Left forelimb (tissue), 1 donor: ENCODE data around the gene ZMAT2.
A peak's percentile ranks its signal among the peaks of the same experiment; 100 is the strongest.
"Not testable (repeated sequence)": the region's sequence is repeated elsewhere in the genome, so short reads cannot be mapped to it uniquely, and the experiment has no call there.

Experiments used
- DNase-seq: peaks from one replicate; pipeline ENCODE4 v3.0.0-alpha.2; 2018; ENCODE audit warnings: low spot score

ZMAT2 gene

DNA sequence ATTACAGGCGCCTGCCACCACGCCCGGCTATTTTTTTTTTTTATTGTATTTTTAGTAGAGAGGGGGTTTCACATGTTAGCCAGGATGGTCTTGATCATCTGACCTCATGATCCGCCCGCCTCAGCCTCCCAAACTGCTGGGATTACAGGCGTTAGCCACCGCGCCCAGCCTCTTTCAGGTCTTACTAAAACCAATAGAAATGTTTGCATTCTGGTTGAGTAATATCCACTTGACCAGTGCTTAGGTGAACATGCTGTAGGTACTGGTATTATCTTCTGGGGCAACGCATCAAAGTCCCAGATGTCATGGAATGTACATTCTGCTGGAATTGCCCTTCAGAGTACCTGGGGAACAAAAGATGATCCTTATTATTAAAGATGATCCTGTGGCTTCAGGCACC is 8.5 kb downstream of the ZMAT2 start:
- not testable (repeated sequence) for DNase-seq

DNA sequence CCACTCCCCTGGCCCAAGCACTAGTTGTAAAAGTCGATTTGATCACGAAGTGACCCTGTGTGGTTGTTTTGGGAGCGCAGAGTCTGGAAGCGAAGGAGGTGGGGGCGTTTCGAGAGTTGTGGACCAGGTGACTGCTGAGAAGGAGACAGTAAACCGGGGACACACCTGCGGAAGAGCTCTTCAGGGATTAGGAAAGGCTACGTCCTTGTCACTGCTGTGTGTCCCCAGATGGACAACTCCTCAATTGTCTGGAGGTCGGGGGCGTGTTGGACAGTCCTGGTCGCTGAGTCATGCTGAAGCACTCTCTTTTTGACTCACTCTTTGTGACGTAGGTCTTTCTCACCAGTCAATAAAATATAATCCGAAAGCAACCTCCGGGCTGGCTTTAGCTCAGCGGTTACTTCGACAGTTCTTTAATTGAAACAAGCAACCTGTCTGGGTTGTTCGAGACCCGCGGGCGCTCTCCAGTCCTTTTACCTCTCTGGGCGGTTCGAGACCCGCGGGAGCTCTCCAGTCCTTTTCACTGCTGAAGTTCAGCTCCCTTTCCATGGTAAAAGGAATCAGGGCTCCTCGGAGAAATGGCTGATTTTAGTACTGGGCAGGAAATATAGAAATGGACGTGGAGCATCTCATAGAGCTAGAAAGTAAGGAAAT is 10.8 kb downstream of the ZMAT2 start:
- DNase-seq, result peak; percentile 80

DNA sequence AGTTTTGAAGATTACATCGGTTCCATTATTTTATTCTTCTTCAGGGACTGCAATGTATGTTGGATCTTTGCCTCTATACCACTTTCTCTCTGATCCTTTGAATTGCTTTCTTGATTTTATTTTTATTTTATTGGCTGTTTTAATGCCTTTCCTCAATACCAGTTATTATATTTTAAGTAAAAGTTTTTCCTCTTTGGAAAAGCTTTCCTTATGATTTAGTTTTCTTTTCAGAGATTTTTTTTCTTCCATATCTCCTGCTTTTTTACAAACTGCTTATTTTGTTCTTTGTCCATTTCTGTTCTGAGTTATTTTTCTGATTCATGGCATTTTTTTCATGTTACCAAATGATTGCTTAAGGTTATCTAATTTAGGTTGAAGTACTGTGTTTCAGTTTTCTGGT is 11.5 kb downstream of the ZMAT2 start:
- no peak for DNase-seq

- no peak for DNase-seq
Measured at GRCh38 chr5:140713562-140714094, 13.4 kb downstream of the ZMAT2 start.

- not testable (repeated sequence) for DNase-seq
Measured at GRCh38 chr5:140716238-140716637, 16.0 kb downstream of the ZMAT2 start.

DNA sequence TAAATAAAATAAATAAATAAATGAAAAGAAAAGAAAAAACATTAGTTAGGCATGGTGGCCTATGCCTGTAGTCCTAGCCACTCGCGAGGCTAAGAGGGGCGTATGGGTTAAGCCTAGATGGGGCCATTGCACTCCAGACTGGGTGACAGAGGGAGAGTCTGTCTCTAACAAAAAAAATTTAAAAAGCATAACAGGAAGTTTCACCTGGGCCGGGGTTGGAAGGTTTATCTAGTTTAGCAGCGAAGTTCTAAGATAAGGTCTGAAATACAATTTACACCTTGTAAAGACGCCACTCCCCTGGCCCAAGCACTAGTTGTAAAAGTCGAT is 18.0 kb downstream of the ZMAT2 start:
- DNase-seq, result no peak

GRCh38 chr5:140720738-140721137 is 20.5 kb downstream of the ZMAT2 start:
- DNase-seq, result not testable (repeated sequence)

DNA sequence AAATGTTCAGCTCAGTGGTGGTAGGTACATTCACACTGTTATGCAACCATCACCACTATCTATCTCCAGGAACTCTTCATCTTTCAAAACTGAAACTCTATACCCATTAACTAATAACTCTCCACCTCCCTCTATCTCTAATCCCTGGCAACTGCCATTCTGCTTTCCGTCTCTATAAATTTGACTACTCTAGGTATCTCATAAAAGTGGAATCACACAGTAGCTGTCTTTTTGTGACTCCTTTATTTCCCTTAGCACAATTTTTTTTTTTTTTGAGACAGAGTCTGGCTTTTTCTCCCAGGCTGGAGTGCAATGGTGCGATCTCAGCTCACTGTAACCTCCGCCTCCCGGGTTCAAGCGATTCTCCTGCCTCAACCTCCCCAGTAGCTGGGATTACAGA is 21.1 kb downstream of the ZMAT2 start:
- DNase-seq, result not testable (repeated sequence)

- no peak for DNase-seq
Measured at GRCh38 chr5:140725799-140726471, 25.7 kb downstream of the ZMAT2 start.

GRCh38 chr5:140733098-140733497 is 32.9 kb downstream of the ZMAT2 start:
- no peak for DNase-seq

GRCh38 chr5:140734354-140734753 is 34.1 kb downstream of the ZMAT2 start:
- DNase-seq, result no peak

DNA sequence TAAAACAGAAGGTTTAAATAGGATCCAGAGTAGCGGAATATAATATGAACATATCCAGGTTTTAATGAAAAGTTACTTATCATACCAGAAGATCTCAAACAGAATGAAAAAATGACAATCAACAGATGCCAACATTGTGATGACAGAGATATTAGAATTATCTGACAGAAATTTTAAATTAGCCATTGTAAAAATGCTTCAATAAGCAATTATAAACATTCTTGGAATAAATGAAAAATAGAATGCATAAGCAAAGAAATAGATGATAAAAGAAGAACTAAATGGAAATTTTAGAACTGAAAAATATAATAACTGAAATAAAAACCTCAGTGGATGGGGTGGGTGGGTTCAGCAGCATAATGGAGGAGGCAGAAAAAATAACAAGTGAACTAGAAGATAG is 37.2 kb downstream of the ZMAT2 start:
- no peak for DNase-seq

GRCh38 chr5:140741967-140742366 is 41.7 kb downstream of the ZMAT2 start:
- no peak for DNase-seq

DNA sequence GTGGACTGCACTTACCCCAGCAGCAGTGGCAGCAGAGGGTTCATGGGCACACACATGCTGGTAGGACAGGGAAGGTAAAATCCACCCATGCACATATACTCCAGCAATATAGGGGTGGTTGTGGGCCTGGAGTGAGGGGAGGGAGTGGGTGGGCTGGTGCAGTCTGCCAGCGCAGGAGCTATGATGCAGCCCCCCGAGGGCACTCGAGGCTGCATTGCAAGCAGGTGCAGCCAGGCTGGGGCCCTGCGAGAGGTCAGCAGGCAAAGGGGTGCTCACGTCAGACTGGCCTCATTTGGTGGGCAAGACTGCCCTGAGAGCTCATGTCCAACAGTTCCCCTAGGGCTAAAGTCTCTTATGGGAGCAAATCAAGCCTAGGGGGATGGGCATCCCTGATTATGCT is 53.3 kb downstream of the ZMAT2 start:
- no peak for DNase-seq
